ENCODE results near the gene U2SURP.

The U2SURP gene

GRCh38 chr3:143001369-143002082 lies at the start of gene U2SURP:
Gene U2SURP (plus strand): TSS chr3:143001570. CDS start chr3:143001629, 59 bp downstream.
- H3K9ac ChIP-seq (ENCODE audit: low read length) = peak within 1 kb of the TSS; percentile 88
- H3F3A ChIP-seq (ENCODE audit: insufficient read depth) = no peaks in the 10 kb centered on the region
- H3K9me2 ChIP-seq (replicated peaks; ENCODE audit: insufficient read depth, low read length) = no peaks in the 10 kb centered on the region
- H3K36me3 ChIP-seq (ENCODE audit: low read length) = no peaks in the 10 kb centered on the region
- H3K9me3 ChIP-seq (ENCODE audit: insufficient read depth, low read length) = no peaks in the 10 kb centered on the region
- peak within 1 kb of the TSS; percentile 83 for H3K4me3 ChIP-seq (ENCODE audit: insufficient read depth, low read length, poor library complexity, severe bottlenecking)
- H3K79me2 ChIP-seq (ENCODE audit: insufficient read depth, low read length) = peaks cover 51% of the 10 kb centered on the region
- H2AFZ ChIP-seq (ENCODE audit: low read depth, low read length, severe bottlenecking) = peak within 1 kb of the TSS; percentile 94
- H3K27me3 ChIP-seq (ENCODE audit: low read length) = no peaks in the 10 kb centered on the region
- H3K4me2 ChIP-seq (ENCODE audit: low read depth, low read length, poor library complexity, severe bottlenecking) = peak within 1 kb of the TSS; percentile 98
- H4K20me1 ChIP-seq (ENCODE audit: low read depth, low read length) = peaks cover 27% of the 10 kb centered on the region
- TF ChIP-seq EZH2phosphoT487 (conservative IDR thresholded peaks at IDR 0.05; ENCODE audit: low read length) (no peak), CTCF (IDR thresholded peaks at IDR 0.05; ENCODE audit: insufficient read depth, low read length, poor library complexity, severe bottlenecking) (no peak)
- peak within 1 kb of the TSS; percentile 74 for H3K27ac ChIP-seq (ENCODE audit: low read depth, low read length)

- H3K27ac ChIP-seq (ENCODE audit: low read depth, low read length) = no peak overlapping the region
- H3K4me3 ChIP-seq (ENCODE audit: insufficient read depth, low read length, poor library complexity, severe bottlenecking) = no peak overlapping the region
- TF ChIP-seq CTCF (IDR thresholded peaks at IDR 0.05; ENCODE audit: insufficient read depth, low read length, poor library complexity, severe bottlenecking) = no peak
- TF ChIP-seq EZH2phosphoT487 (conservative IDR thresholded peaks at IDR 0.05; ENCODE audit: low read length) = no peak
- no peaks in the 10 kb centered on the region for H3K79me2 ChIP-seq (ENCODE audit: insufficient read depth, low read length)
- H3K9ac ChIP-seq (ENCODE audit: low read length) = no peak overlapping the region
- no peaks in the 10 kb centered on the region for H3K9me3 ChIP-seq (ENCODE audit: insufficient read depth, low read length)
- H3F3A ChIP-seq (ENCODE audit: insufficient read depth) = no peaks in the 10 kb centered on the region
- H3K9me2 ChIP-seq (replicated peaks; ENCODE audit: insufficient read depth, low read length) = no peaks in the 10 kb centered on the region
- H4K20me1 ChIP-seq (ENCODE audit: low read depth, low read length) = no peaks in the 10 kb centered on the region
- H3K27me3 ChIP-seq (ENCODE audit: low read length) = no peaks in the 10 kb centered on the region
- no peak overlapping the region for H3K4me2 ChIP-seq (ENCODE audit: low read depth, low read length, poor library complexity, severe bottlenecking)
- H3K36me3 ChIP-seq (ENCODE audit: low read length) = no peaks in the 10 kb centered on the region
- no peak overlapping the region for H2AFZ ChIP-seq (ENCODE audit: low read depth, low read length, severe bottlenecking)
These were observed 49.6 kb upstream of the U2SURP start for GRCh38 chr3:142951794-142952193.

- no peaks in the 10 kb centered on the region for H3K9me3 ChIP-seq (ENCODE audit: insufficient read depth, low read length)
- H3F3A ChIP-seq (ENCODE audit: insufficient read depth) = no peaks in the 10 kb centered on the region
- no peaks in the 10 kb centered on the region for H3K79me2 ChIP-seq (ENCODE audit: insufficient read depth, low read length)
- no peak overlapping the region for H3K27ac ChIP-seq (ENCODE audit: low read depth, low read length)
- H3K36me3 ChIP-seq (ENCODE audit: low read length) = no peaks in the 10 kb centered on the region
- H3K9me2 ChIP-seq (replicated peaks; ENCODE audit: insufficient read depth, low read length) = no peaks in the 10 kb centered on the region
- no peaks in the 10 kb centered on the region for H4K20me1 ChIP-seq (ENCODE audit: low read depth, low read length)
- no peak overlapping the region for H2AFZ ChIP-seq (ENCODE audit: low read depth, low read length, severe bottlenecking)
- no peaks in the 10 kb centered on the region for H3K27me3 ChIP-seq (ENCODE audit: low read length)
- H3K4me2 ChIP-seq (ENCODE audit: low read depth, low read length, poor library complexity, severe bottlenecking) = no peak overlapping the region
- no peak overlapping the region for H3K4me3 ChIP-seq (ENCODE audit: insufficient read depth, low read length, poor library complexity, severe bottlenecking)
- H3K9ac ChIP-seq (ENCODE audit: low read length) = no peak overlapping the region
- no peak for TF ChIP-seq EZH2phosphoT487 (conservative IDR thresholded peaks at IDR 0.05; ENCODE audit: low read length)
- no peak for TF ChIP-seq CTCF (IDR thresholded peaks at IDR 0.05; ENCODE audit: insufficient read depth, low read length, poor library complexity, severe bottlenecking)
These were observed 48.8 kb upstream of the U2SURP start for GRCh38 chr3:142952272-142953193.

Data from SU-DHL-6 (cell line).